Anterior cingulate cortex (tissue), 58 donors: ENCODE measurements around the gene GSTO1.
"Not testable (repeated sequence)": the region's sequence is repeated elsewhere in the genome, so short reads cannot be mapped to it uniquely, and the experiment has no call there.

Source experiments
- DNase-seq, 58 donors: peaks; one replicate each; lab custom pipeline; 2025; lab: John Stamatoyannopoulos, UW

The GSTO1 gene

GRCh38 chr10:104248931-104249330, 5.8 kb upstream of the GSTO1 start:
- DNase-seq = not testable (repeated sequence)

GRCh38 chr10:104250371-104250770, 4.3 kb upstream of the GSTO1 start:
- DNase-seq = no peak

GRCh38 chr10:104251443-104251842, 3.2 kb upstream of the GSTO1 start:
- DNase-seq = no peak

- DNase-seq = no peak
Observed at GRCh38 chr10:104252368-104252767, 2.3 kb upstream of the GSTO1 start.

- no peak for DNase-seq
Observed at GRCh38 chr10:104253106-104253505, 1.6 kb upstream of the GSTO1 start.

GRCh38 chr10:104253606-104254410, 884 bp upstream of the GSTO1 start:
- no peak for DNase-seq

- peak in 14 of 58 donors; percentile 4 to 59 (median 35) for DNase-seq
Observed at GRCh38 chr10:104255311-104255981, 754 bp downstream of the GSTO1 start.

GRCh38 chr10:104256335-104256961, 1.8 kb downstream of the GSTO1 start:
- DNase-seq = no peak

- DNase-seq = no peak
Observed at GRCh38 chr10:104257235-104257634, 2.5 kb downstream of the GSTO1 start.

GRCh38 chr10:104258209-104258608, 3.5 kb downstream of the GSTO1 start:
- no peak for DNase-seq

- no peak for DNase-seq
Observed at GRCh38 chr10:104259456-104259855, 4.8 kb downstream of the GSTO1 start.

GRCh38 chr10:104259999-104260774, 5.5 kb downstream of the GSTO1 start:
- DNase-seq = no peak

- DNase-seq = peak in 2 of 58 donors; percentile 11 to 16
Observed at GRCh38 chr10:104260775-104261115, 6.1 kb downstream of the GSTO1 start.

GRCh38 chr10:104262055-104262454, 7.4 kb downstream of the GSTO1 start:
- peak in 3 of 58 donors; percentile 13 to 17 (median 13) for DNase-seq

GRCh38 chr10:104264783-104265182, 10.1 kb downstream of the GSTO1 start:
- DNase-seq = no peak

GRCh38 chr10:104267721-104268404, 13.2 kb downstream of the GSTO1 start:
- DNase-seq = no peak

GRCh38 chr10:104268405-104268712, 13.7 kb downstream of the GSTO1 start:
- DNase-seq = peak in 1 of 58 donors; percentile 63

GRCh38 chr10:104268713-104269645, 14.3 kb downstream of the GSTO1 start, which contains the start of gene GSTO2:
Gene GSTO2 (plus strand): TSS chr10:104269184. CDS start chr10:104274916, 5,732 bp downstream.
- DNase-seq = peak; percentile 82 to 100 (median 98)

- no peak for DNase-seq
Observed at GRCh38 chr10:104273286-104273685, 18.6 kb downstream of the GSTO1 start.
